WTC11 (cell line): Measurements from ENCODE around the gene MUC12. TPM values are rescaled to one million over a fixed set of nuclear protein-coding genes. Genes with fewer than 3 reads are reported as not detected.

Source experiments
- ATF2 ChIP-seq: sonication (generic); formaldehyde crosslinking; IDR thresholded peaks from 2 replicates; pipeline ENCODE4 v1.8.1; 2022; ENCODE audit warnings: low read depth, missing genetic modification reagents, borderline replicate concordance
- ATF6 ChIP-seq: sonication (generic); formaldehyde crosslinking; IDR thresholded peaks from 2 replicates; pipeline ENCODE4 v1.8.1; 2023; ENCODE audit warnings: mild to moderate bottlenecking, missing genetic modification reagents
- CBFB ChIP-seq: sonication (generic); formaldehyde crosslinking; IDR thresholded peaks from 2 replicates; pipeline ENCODE4 v1.8.1; 2022; ENCODE audit warnings: mild to moderate bottlenecking, low read depth, missing genetic modification reagents
- CREB1 ChIP-seq: sonication (generic); formaldehyde crosslinking; IDR thresholded peaks from 2 replicates; pipeline ENCODE4 v1.8.0; 2023; ENCODE audit warnings: mild to moderate bottlenecking, missing genetic modification reagents
- E2F1 ChIP-seq: sonication (generic); formaldehyde crosslinking; IDR thresholded peaks from 2 replicates; pipeline ENCODE4 v1.8.0; 2022; ENCODE audit warnings: mild to moderate bottlenecking, missing genetic modification reagents
- ETV6 ChIP-seq: sonication (generic); formaldehyde crosslinking; IDR thresholded peaks from 2 replicates; pipeline ENCODE4 v1.8.1; 2022; ENCODE audit warnings: mild to moderate bottlenecking, missing genetic modification reagents
- FOXK1 ChIP-seq: sonication (generic); formaldehyde crosslinking; IDR thresholded peaks from 2 replicates; pipeline ENCODE4 v1.8.0; 2022; ENCODE audit warnings: mild to moderate bottlenecking, moderate library complexity, missing genetic modification reagents
- JAZF1 ChIP-seq: fragments of 250-450 bp; sonication (Bioruptor Pico); IDR thresholded peaks from 2 replicates; pipeline ENCODE4 v1.9.0; 2021; ENCODE audit warnings: moderate library complexity, mild to moderate bottlenecking, inconsistent platforms
- MXD4 ChIP-seq: fragments of 250-450 bp; sonication (Bioruptor Pico); IDR thresholded peaks from 2 replicates; pipeline ENCODE4 v1.8.0; 2021; ENCODE audit warnings: mild to moderate bottlenecking, moderate library complexity, borderline replicate concordance
- NFE2L1 ChIP-seq: sonication (generic); formaldehyde crosslinking; IDR thresholded peaks from 2 replicates; pipeline ENCODE4 v1.8.1; 2023; ENCODE audit warnings: missing genetic modification reagents
- RELA ChIP-seq: sonication (generic); formaldehyde crosslinking; IDR thresholded peaks from 2 replicates; pipeline ENCODE4 v1.8.1; 2022; ENCODE audit warnings: missing genetic modification reagents, mild to moderate bottlenecking, borderline replicate concordance
- SMAD3 ChIP-seq: sonication (generic); formaldehyde crosslinking; IDR thresholded peaks from 2 replicates; pipeline ENCODE4 v1.8.0; 2022; ENCODE audit warnings: missing genetic modification reagents, mild to moderate bottlenecking, borderline replicate concordance
- STAT6 ChIP-seq: sonication (generic); formaldehyde crosslinking; conservative IDR thresholded peaks from 2 replicates; pipeline ENCODE4 v1.8.1; 2023; ENCODE audit warnings: mild to moderate bottlenecking, low read depth, missing genetic modification reagents, moderate library complexity
- TEAD4 ChIP-seq: sonication (generic); formaldehyde crosslinking; IDR thresholded peaks from 2 replicates; pipeline ENCODE4 v1.8.0; 2022; ENCODE audit warnings: mild to moderate bottlenecking, missing genetic modification reagents
- TP53 ChIP-seq: sonication (generic); formaldehyde crosslinking; IDR thresholded peaks from 2 replicates; pipeline ENCODE4 v1.8.1; 2023; ENCODE audit warnings: mild to moderate bottlenecking, missing genetic modification reagents
- ZMAT4 ChIP-seq: fragments of 250-450 bp; sonication (Bioruptor Pico); IDR thresholded peaks from 2 replicates; pipeline ENCODE4 v1.9.0; 2021; ENCODE audit warnings: mild to moderate bottlenecking
- ZNF317 ChIP-seq: sonication (generic); formaldehyde crosslinking; IDR thresholded peaks from 2 replicates; pipeline ENCODE4 v1.8.1; 2023; ENCODE audit warnings: low read depth, mild to moderate bottlenecking, moderate library complexity, missing genetic modification reagents, borderline replicate concordance
- total RNA-seq: library from RNA; stranded (reverse); gene quantifications from 3 replicates; pipeline ENCODE4 v1.2.3, GENCODE V29; 2021
- TF ChIP-seq, protein P1 (sequence below): sonication (generic); formaldehyde crosslinking; IDR thresholded peaks from 2 replicates; pipeline ENCODE4 v1.8.0; 2023; ENCODE audit warnings: mild to moderate bottlenecking, missing genetic modification reagents
- TF ChIP-seq, protein P2 (sequence below): fragments of 250-450 bp; sonication (Bioruptor Pico); IDR thresholded peaks from 2 replicates; pipeline ENCODE4 v1.9.0; 2021; ENCODE audit warnings: moderate library complexity, mild to moderate bottlenecking, inconsistent platforms, borderline replicate concordance
- TF ChIP-seq, protein P3 (sequence below): sonication (generic); formaldehyde crosslinking; IDR thresholded peaks from 2 replicates; pipeline ENCODE4 v1.8.1; 2023; ENCODE audit warnings: mild to moderate bottlenecking, missing genetic modification reagents, moderate library complexity
- TF ChIP-seq, protein P4 (sequence below): sonication (generic); formaldehyde crosslinking; IDR thresholded peaks from 2 replicates; pipeline ENCODE4 v1.8.1; 2023; ENCODE audit warnings: mild to moderate bottlenecking, missing genetic modification reagents, borderline replicate concordance

The MUC12 gene
- total RNA-seq, 1 experiment from 2014 or later = 5.7 TPM

GRCh38 chr7:100951172-100951571 is 18.2 kb upstream of the MUC12 start (continued):
- TF ChIP-seq, protein P1, sequence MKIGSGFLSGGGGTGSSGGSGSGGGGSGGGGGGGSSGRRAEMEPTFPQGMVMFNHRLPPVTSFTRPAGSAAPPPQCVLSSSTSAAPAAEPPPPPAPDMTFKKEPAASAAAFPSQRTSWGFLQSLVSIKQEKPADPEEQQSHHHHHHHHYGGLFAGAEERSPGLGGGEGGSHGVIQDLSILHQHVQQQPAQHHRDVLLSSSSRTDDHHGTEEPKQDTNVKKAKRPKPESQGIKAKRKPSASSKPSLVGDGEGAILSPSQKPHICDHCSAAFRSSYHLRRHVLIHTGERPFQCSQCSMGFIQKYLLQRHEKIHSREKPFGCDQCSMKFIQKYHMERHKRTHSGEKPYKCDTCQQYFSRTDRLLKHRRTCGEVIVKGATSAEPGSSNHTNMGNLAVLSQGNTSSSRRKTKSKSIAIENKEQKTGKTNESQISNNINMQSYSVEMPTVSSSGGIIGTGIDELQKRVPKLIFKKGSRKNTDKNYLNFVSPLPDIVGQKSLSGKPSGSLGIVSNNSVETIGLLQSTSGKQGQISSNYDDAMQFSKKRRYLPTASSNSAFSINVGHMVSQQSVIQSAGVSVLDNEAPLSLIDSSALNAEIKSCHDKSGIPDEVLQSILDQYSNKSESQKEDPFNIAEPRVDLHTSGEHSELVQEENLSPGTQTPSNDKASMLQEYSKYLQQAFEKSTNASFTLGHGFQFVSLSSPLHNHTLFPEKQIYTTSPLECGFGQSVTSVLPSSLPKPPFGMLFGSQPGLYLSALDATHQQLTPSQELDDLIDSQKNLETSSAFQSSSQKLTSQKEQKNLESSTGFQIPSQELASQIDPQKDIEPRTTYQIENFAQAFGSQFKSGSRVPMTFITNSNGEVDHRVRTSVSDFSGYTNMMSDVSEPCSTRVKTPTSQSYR (CRISPR knock-in tag) = peak; percentile 99
- TF ChIP-seq ATF6 (CRISPR knock-in tag) (no peak), CREB1 (CRISPR knock-in tag) (no peak), JAZF1 (CRISPR knock-in tag) (no peak), FOXK1 (CRISPR knock-in tag) (peak; percentile 64; the same call in 1 of the 2 replicates), ETV6 (CRISPR knock-in tag) (peak; percentile 87), MXD4 (CRISPR knock-in tag) (no peak), SMAD3 (CRISPR knock-in tag) (0 out of 2 replicates have a peak, but pooled peaks have one; percentile 70), E2F1 (CRISPR knock-in tag) (no peak), TP53 (CRISPR knock-in tag) (no peak), TEAD4 (CRISPR knock-in tag) (no peak), CBFB (CRISPR knock-in tag) (peak; percentile 80; the same call in 1 of the 2 replicates), NFE2L1 (CRISPR knock-in tag) (peak; percentile 9; the same call in 1 of the 2 replicates), STAT6 (CRISPR knock-in tag) (no peak), ATF2 (CRISPR knock-in tag) (no peak), RELA (CRISPR knock-in tag) (no peak), ZNF317 (CRISPR knock-in tag) (no peak), ZMAT4 (CRISPR knock-in tag) (no peak)
- TF ChIP-seq, protein P2, sequence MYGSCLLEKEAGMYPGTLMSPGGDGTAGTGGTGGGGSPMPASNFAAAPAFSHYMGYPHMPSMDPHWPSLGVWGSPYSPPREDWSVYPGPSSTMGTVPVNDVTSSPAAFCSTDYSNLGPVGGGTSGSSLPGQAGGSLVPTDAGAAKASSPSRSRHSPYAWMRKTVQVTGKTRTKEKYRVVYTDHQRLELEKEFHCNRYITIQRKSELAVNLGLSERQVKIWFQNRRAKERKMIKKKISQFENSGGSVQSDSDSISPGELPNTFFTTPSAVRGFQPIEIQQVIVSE (CRISPR knock-in tag) = no peak
- TF ChIP-seq, protein P3, sequence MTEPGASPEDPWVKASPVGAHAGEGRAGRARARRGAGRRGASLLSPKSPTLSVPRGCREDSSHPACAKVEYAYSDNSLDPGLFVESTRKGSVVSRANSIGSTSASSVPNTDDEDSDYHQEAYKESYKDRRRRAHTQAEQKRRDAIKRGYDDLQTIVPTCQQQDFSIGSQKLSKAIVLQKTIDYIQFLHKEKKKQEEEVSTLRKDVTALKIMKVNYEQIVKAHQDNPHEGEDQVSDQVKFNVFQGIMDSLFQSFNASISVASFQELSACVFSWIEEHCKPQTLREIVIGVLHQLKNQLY (CRISPR knock-in tag) = no peak
- TF ChIP-seq, protein P4, sequence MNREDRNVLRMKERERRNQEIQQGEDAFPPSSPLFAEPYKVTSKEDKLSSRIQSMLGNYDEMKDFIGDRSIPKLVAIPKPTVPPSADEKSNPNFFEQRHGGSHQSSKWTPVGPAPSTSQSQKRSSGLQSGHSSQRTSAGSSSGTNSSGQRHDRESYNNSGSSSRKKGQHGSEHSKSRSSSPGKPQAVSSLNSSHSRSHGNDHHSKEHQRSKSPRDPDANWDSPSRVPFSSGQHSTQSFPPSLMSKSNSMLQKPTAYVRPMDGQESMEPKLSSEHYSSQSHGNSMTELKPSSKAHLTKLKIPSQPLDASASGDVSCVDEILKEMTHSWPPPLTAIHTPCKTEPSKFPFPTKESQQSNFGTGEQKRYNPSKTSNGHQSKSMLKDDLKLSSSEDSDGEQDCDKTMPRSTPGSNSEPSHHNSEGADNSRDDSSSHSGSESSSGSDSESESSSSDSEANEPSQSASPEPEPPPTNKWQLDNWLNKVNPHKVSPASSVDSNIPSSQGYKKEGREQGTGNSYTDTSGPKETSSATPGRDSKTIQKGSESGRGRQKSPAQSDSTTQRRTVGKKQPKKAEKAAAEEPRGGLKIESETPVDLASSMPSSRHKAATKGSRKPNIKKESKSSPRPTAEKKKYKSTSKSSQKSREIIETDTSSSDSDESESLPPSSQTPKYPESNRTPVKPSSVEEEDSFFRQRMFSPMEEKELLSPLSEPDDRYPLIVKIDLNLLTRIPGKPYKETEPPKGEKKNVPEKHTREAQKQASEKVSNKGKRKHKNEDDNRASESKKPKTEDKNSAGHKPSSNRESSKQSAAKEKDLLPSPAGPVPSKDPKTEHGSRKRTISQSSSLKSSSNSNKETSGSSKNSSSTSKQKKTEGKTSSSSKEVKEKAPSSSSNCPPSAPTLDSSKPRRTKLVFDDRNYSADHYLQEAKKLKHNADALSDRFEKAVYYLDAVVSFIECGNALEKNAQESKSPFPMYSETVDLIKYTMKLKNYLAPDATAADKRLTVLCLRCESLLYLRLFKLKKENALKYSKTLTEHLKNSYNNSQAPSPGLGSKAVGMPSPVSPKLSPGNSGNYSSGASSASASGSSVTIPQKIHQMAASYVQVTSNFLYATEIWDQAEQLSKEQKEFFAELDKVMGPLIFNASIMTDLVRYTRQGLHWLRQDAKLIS (CRISPR knock-in tag) = peak; percentile 91; the same call in 1 of the 2 replicates
